Measurements from ENCODE around the gene STARD4. TPM values are rescaled to one million over a fixed set of nuclear protein-coding genes. Genes with fewer than 3 reads are reported as not detected.

STARD4 gene
- polyA plus RNA-seq, 1 experiment = 8.5 TPM

DNA sequence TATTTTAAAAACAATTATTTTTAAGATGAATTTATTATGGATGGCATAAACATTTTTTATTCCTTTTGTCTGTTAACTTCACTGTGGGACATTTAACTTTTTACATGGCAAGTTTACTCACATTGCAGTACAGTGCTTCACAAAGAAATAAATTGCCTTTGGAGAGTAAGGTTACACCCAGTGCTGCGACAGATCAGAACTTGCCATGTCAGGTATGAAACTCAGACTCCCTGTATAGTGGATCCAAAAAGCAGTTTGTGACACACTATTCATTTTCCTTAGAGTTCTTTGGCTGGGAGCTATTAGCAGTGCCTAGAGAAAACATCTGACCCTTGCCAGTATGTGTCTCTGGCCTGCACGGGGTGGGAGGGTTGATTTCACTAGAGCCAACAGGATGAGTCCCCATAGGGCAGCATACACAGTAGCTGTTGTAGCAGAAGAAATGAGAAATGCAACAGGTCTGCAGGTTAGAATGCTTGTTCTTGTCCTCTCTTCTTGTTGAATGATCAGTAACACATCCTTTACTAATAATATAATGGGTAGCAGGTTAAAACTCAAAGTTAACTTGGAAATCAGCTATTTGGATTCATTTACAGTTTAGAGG, 42.9 kb downstream of the STARD4 start:
- no peaks in the 10 kb centered on the region for H3K27me3 ChIP-seq (ENCODE audit: control insufficient read depth, insufficient read depth, low read length)
- DNase-seq (ENCODE audit: low read depth) = no peak
- TF ChIP-seq, protein P1, sequence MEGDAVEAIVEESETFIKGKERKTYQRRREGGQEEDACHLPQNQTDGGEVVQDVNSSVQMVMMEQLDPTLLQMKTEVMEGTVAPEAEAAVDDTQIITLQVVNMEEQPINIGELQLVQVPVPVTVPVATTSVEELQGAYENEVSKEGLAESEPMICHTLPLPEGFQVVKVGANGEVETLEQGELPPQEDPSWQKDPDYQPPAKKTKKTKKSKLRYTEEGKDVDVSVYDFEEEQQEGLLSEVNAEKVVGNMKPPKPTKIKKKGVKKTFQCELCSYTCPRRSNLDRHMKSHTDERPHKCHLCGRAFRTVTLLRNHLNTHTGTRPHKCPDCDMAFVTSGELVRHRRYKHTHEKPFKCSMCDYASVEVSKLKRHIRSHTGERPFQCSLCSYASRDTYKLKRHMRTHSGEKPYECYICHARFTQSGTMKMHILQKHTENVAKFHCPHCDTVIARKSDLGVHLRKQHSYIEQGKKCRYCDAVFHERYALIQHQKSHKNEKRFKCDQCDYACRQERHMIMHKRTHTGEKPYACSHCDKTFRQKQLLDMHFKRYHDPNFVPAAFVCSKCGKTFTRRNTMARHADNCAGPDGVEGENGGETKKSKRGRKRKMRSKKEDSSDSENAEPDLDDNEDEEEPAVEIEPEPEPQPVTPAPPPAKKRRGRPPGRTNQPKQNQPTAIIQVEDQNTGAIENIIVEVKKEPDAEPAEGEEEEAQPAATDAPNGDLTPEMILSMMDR (IDR thresholded peaks at IDR 0.05; ENCODE audit: insufficient read depth, low read depth, low read length) = no peak
- POLR2A ChIA-PET = no interaction called here
- H3K4me3 ChIP-seq (ENCODE audit: low read depth, low read length) = no peak overlapping the region
- no peaks in the 10 kb centered on the region for H3K36me3 ChIP-seq (ENCODE audit: control insufficient read depth, insufficient read depth, low read length)
- CTCF ChIA-PET = interaction anchor here (0.7 to 1.1 kb wide), 2 partner anchors 8 to 14 kb away, joined by 3 to 4 read pairs; no protein-coding TSS in a partner anchor

DNA sequence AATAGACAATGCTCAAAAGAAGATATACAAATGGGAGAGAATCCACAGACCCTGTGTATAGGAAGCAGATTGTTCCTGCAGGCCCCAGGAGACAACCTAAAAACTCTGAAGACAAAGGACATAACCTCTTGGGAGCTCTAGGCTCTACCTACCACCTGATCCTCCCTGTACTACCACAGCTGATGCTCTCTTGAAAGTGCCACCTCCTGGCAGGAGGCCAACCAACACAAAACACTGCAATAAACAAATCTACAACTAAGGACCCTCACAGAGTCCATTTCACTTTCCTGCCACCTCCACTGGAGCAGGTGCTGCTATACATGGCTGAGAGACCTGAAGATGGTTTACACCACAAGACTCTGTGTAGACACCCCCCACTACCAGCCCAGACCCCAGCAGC, 49.0 kb downstream of the STARD4 start:
- DNase-seq (ENCODE audit: low read depth) = no peak
- Histone ChIP-seq H3K36me3 (ENCODE audit: control insufficient read depth, insufficient read depth, low read length) (no peaks in the 10 kb centered on the region), H3K27me3 (ENCODE audit: control insufficient read depth, insufficient read depth, low read length) (no peaks in the 10 kb centered on the region), H3K4me3 (ENCODE audit: low read depth, low read length) (no peak overlapping the region)
- POLR2A ChIA-PET = no interaction called here
- TF ChIP-seq, protein P1 (IDR thresholded peaks at IDR 0.05; ENCODE audit: insufficient read depth, low read depth, low read length) = no peak
- CTCF ChIA-PET = interaction anchor here (1.4 kb wide), 1 partner anchor 304 kb away, joined by 4 read pairs; no protein-coding TSS in a partner anchor

DNA sequence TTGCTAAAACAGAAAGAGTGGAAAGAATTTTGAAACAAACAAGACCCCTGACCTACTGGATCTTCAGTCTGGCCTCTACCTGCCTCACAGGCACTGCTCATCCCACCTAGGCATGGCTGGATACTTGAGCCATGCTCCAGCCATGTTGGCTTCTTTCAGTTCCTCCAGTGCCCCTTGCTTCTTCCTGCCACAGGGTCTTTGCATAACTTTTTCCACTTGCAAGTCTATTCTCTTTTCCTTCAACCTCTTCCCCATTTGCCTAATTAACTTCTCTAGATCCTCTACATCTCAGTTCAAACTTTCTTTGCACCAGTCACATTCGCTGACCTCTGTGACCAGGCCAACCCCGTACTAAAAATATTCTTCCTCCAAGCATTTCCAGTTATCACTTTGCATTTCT, 50.4 kb downstream of the STARD4 start:
- ChIA-PET CTCF (interaction anchor here (1.0 to 1.6 kb wide), 8 partner anchors 8 to 306 kb away, joined by 3 to 9 read pairs (median 3); no protein-coding TSS in a partner anchor), POLR2A (no interaction called here)
- no peak for DNase-seq (ENCODE audit: low read depth)
- Histone ChIP-seq H3K36me3 (ENCODE audit: control insufficient read depth, insufficient read depth, low read length) (no peaks in the 10 kb centered on the region), H3K4me3 (ENCODE audit: low read depth, low read length) (no peak overlapping the region), H3K27me3 (ENCODE audit: control insufficient read depth, insufficient read depth, low read length) (no peaks in the 10 kb centered on the region)
- TF ChIP-seq, protein P1 (IDR thresholded peaks at IDR 0.05; ENCODE audit: insufficient read depth, low read depth, low read length) = no peak

DNA sequence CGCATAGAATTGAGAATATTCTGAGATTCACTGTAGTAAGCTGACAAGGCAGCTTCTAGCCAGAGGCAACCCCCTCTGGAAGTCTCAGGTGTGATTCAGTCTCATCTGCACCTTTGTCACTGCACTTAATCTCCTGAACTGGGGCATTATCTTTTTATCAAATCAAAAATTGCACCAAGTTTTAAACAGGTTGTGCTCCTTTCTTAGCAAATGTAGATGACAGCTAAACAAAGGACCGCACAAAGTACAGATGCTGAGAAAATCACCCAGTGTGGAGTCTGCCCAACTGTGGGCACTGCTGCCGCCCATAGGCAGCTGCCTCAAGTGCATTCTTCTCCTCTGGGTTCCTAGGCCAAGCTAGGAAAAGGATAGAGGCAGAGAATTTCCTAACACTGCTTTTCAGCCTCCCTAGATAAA, 51.1 kb downstream of the STARD4 start:
- TF ChIP-seq, protein P1 (IDR thresholded peaks at IDR 0.05; ENCODE audit: insufficient read depth, low read depth, low read length) = peak; percentile 63
- Histone ChIP-seq H3K27me3 (ENCODE audit: control insufficient read depth, insufficient read depth, low read length) (no peaks in the 10 kb centered on the region), H3K36me3 (ENCODE audit: control insufficient read depth, insufficient read depth, low read length) (no peaks in the 10 kb centered on the region), H3K4me3 (ENCODE audit: low read depth, low read length) (no peak overlapping the region)
- ChIA-PET POLR2A (no interaction called here), CTCF (interaction anchor here (1.0 to 1.6 kb wide), 8 partner anchors 8 to 305 kb away, joined by 3 to 9 read pairs (median 3); no protein-coding TSS in a partner anchor)
- no peak for DNase-seq (ENCODE audit: low read depth)

DNA sequence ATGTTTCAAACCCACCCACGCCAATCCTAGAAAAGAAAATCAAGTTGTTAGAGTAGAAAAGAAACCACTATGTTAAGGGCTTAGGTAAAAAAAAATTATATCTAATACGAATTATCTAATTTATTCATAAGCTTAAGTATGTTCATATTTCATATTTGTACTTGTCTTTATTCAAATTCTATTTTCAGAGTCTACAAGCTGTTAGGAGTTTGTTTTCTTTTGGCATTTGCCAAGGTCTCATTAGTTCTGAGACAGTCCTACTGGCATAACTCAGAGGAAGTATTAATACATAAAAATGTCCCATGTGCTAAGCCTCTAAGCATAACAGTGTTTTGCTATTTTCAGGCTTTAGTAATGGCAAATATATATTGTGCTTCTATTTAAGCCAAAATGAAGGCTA, 57.6 kb downstream of the STARD4 start:
- TF ChIP-seq, protein P1 (IDR thresholded peaks at IDR 0.05; ENCODE audit: insufficient read depth, low read depth, low read length) = no peak
- no peak for DNase-seq (ENCODE audit: low read depth)
- ChIA-PET POLR2A (no interaction called here), CTCF (no interaction called here)
- no peaks in the 10 kb centered on the region for H3K36me3 ChIP-seq (ENCODE audit: control insufficient read depth, insufficient read depth, low read length)
- no peaks in the 10 kb centered on the region for H3K27me3 ChIP-seq (ENCODE audit: control insufficient read depth, insufficient read depth, low read length)
- H3K4me3 ChIP-seq (ENCODE audit: low read depth, low read length) = no peak overlapping the region
